ENCODE measurements around the gene RNF121. TPM values are rescaled to one million over a fixed set of nuclear protein-coding genes. Genes with fewer than 3 reads are reported as not detected.

The RNF121 gene
- total RNA-seq, 2 experiments from 2014 or later, result 29.9 to 32.8 TPM

GRCh38 chr11:72026090-72026489, 97.2 kb downstream of the RNF121 start:
- ATAC-seq (ENCODE audit: low read depth), result no peak
- H3K27ac Mint-ChIP-seq, result no peak overlapping the region
- H3K4me3 Mint-ChIP-seq, result no peak overlapping the region
- POLR2A ChIA-PET, result interaction anchor here (1.1 kb wide), 1 partner anchor 65 kb away, joined by 3 read pairs; no protein-coding TSS in a partner anchor
- peaks cover 21% of the 10 kb centered on the region for H3K36me3 Mint-ChIP-seq
- no peaks in the 10 kb centered on the region for H3K9me3 Mint-ChIP-seq
- H3K4me1 Mint-ChIP-seq, result peaks cover 29% of the 10 kb centered on the region
- H3K27me3 Mint-ChIP-seq, result no peaks in the 10 kb centered on the region
- no peak for DNase-seq

GRCh38 chr11:72030472-72031045, 101.7 kb downstream of the RNF121 start:
- H3K27me3 Mint-ChIP-seq, result no peaks in the 10 kb centered on the region
- H3K9me3 Mint-ChIP-seq, result no peaks in the 10 kb centered on the region
- DNase-seq, result no peak
- no peak overlapping the region for H3K27ac Mint-ChIP-seq
- ATAC-seq (ENCODE audit: low read depth), result no peak
- peaks cover 25% of the 10 kb centered on the region for H3K4me1 Mint-ChIP-seq
- POLR2A ChIA-PET, result interaction anchor here (1.1 kb wide), 1 partner anchor 10 kb away, joined by 3 read pairs; no protein-coding TSS in a partner anchor
- peaks cover 26% of the 10 kb centered on the region for H3K36me3 Mint-ChIP-seq
- H3K4me3 Mint-ChIP-seq, result no peak overlapping the region

GRCh38 chr11:72036687-72037086, 107.8 kb downstream of the RNF121 start:
- POLR2A ChIA-PET, result no interaction called here
- ATAC-seq (ENCODE audit: low read depth), result no peak
- no peak for DNase-seq
- peak overlapping the region; percentile 16 for H3K27ac Mint-ChIP-seq
- H3K36me3 Mint-ChIP-seq, result peaks cover 27% of the 10 kb centered on the region
- H3K4me3 Mint-ChIP-seq, result no peak overlapping the region
- peaks cover 10% of the 10 kb centered on the region for H3K4me1 Mint-ChIP-seq
- H3K27me3 Mint-ChIP-seq, result no peaks in the 10 kb centered on the region
- no peaks in the 10 kb centered on the region for H3K9me3 Mint-ChIP-seq

GRCh38 chr11:72037554-72038311, 108.9 kb downstream of the RNF121 start:
- H3K27ac Mint-ChIP-seq, result no peak overlapping the region
- POLR2A ChIA-PET, result interaction anchor here (1.2 to 3.3 kb wide), 2 partner anchors 9 to 17 kb away, joined by 4 to 10 read pairs; no protein-coding TSS in a partner anchor
- no peak overlapping the region for H3K4me3 Mint-ChIP-seq

GRCh38 chr11:72038491-72038890, 109.6 kb downstream of the RNF121 start:
- no peak for DNase-seq
- H3K9me3 Mint-ChIP-seq, result no peaks in the 10 kb centered on the region
- H3K36me3 Mint-ChIP-seq, result peaks cover 29% of the 10 kb centered on the region
- no peak overlapping the region for H3K4me3 Mint-ChIP-seq
- no peak for ATAC-seq (ENCODE audit: low read depth)
- POLR2A ChIA-PET, result interaction anchor here (1.0 to 3.3 kb wide), 5 partner anchors 10 to 395 kb away, joined by 3 to 13 read pairs (median 4); partner anchors contain the start of gene ANAPC15
- H3K27me3 Mint-ChIP-seq, result no peaks in the 10 kb centered on the region
- no peak overlapping the region for H3K27ac Mint-ChIP-seq
- H3K4me1 Mint-ChIP-seq, result peaks cover 22% of the 10 kb centered on the region

More at GRCh38 chr11:72037554-72038311, 108.9 kb downstream of the RNF121 start:
- ATAC-seq (ENCODE audit: low read depth) (no peak), DNase-seq (no peak)
- H3K36me3 Mint-ChIP-seq, result peaks cover 27% of the 10 kb centered on the region
- H3K4me1 Mint-ChIP-seq, result peaks cover 19% of the 10 kb centered on the region
- no peaks in the 10 kb centered on the region for H3K27me3 Mint-ChIP-seq
- no peaks in the 10 kb centered on the region for H3K9me3 Mint-ChIP-seq

GRCh38 chr11:72039031-72039855, 110.4 kb downstream of the RNF121 start:
- Mint-ChIP-seq H3K36me3 (peaks cover 26% of the 10 kb centered on the region), H3K4me3 (no peak overlapping the region), H3K27me3 (no peaks in the 10 kb centered on the region), H3K9me3 (no peaks in the 10 kb centered on the region), H3K27ac (no peak overlapping the region), H3K4me1 (peaks cover 25% of the 10 kb centered on the region)
- ATAC-seq (ENCODE audit: low read depth), result no peak
- POLR2A ChIA-PET, result interaction anchor here (1.0 to 3.3 kb wide), 8 partner anchors 11 to 394 kb away, joined by 3 to 13 read pairs (median 5); partner anchors contain the start of gene ANAPC15
- no peak for DNase-seq

- Mint-ChIP-seq H3K4me3 (no peak overlapping the region), H3K36me3 (peaks cover 25% of the 10 kb centered on the region), H3K27me3 (no peaks in the 10 kb centered on the region), H3K4me1 (peaks cover 27% of the 10 kb centered on the region), H3K27ac (no peak overlapping the region), H3K9me3 (no peaks in the 10 kb centered on the region)
- POLR2A ChIA-PET, result interaction anchor here (0.7 to 3.3 kb wide), 14 partner anchors 9 to 183 kb away, joined by 3 to 13 read pairs (median 3); partner anchors contain the start of gene ANAPC15
- ATAC-seq (ENCODE audit: low read depth) (no peak), DNase-seq (no peak)
Measured at GRCh38 chr11:72039856-72040401, 111.1 kb downstream of the RNF121 start.

GRCh38 chr11:72040491-72041363, 111.9 kb downstream of the RNF121 start:
- POLR2A ChIA-PET, result interaction anchor here (0.7 to 3.3 kb wide), 12 partner anchors 8 to 183 kb away, joined by 3 to 13 read pairs (median 3); partner anchors contain the start of gene ANAPC15
- Mint-ChIP-seq H3K36me3 (peaks cover 21% of the 10 kb centered on the region), H3K27me3 (no peaks in the 10 kb centered on the region), H3K9me3 (no peaks in the 10 kb centered on the region), H3K4me1 (peaks cover 29% of the 10 kb centered on the region), H3K4me3 (no peak overlapping the region), H3K27ac (no peak overlapping the region)
- ATAC-seq (ENCODE audit: low read depth) (peak; percentile 65), DNase-seq (peak; percentile 62)

- peaks cover 19% of the 10 kb centered on the region for H3K36me3 Mint-ChIP-seq
- peak; percentile 41 for ATAC-seq (ENCODE audit: low read depth)
- DNase-seq, result peak; percentile 59
- H3K4me1 Mint-ChIP-seq, result peaks cover 29% of the 10 kb centered on the region
- H3K27ac Mint-ChIP-seq, result no peak overlapping the region
- POLR2A ChIA-PET, result interaction anchor here (1.1 kb wide), 1 partner anchor 37 kb away, joined by 3 read pairs; no protein-coding TSS in a partner anchor
- no peaks in the 10 kb centered on the region for H3K27me3 Mint-ChIP-seq
- no peak overlapping the region for H3K4me3 Mint-ChIP-seq
- H3K9me3 Mint-ChIP-seq, result no peaks in the 10 kb centered on the region
Measured at GRCh38 chr11:72041364-72042063, 112.7 kb downstream of the RNF121 start.

GRCh38 chr11:72042064-72042745, 113.4 kb downstream of the RNF121 start:
- Mint-ChIP-seq H3K9me3 (no peaks in the 10 kb centered on the region), H3K27me3 (no peaks in the 10 kb centered on the region), H3K36me3 (peaks cover 12% of the 10 kb centered on the region), H3K27ac (no peak overlapping the region), H3K4me3 (no peak overlapping the region), H3K4me1 (peaks cover 23% of the 10 kb centered on the region)
- POLR2A ChIA-PET, result interaction anchor here (0.9 kb wide), 1 partner anchor 51 kb away, joined by 3 read pairs; no protein-coding TSS in a partner anchor
- no peak for ATAC-seq (ENCODE audit: low read depth)
- no peak for DNase-seq

GRCh38 chr11:72045849-72046248, 117.0 kb downstream of the RNF121 start:
- Mint-ChIP-seq H3K27ac (no peak overlapping the region), H3K36me3 (peaks cover 12% of the 10 kb centered on the region), H3K27me3 (no peaks in the 10 kb centered on the region), H3K9me3 (no peaks in the 10 kb centered on the region), H3K4me1 (peaks cover 24% of the 10 kb centered on the region), H3K4me3 (no peak overlapping the region)
- no peak for DNase-seq
- POLR2A ChIA-PET, result no interaction called here
- no peak for ATAC-seq (ENCODE audit: low read depth)

All from activated naive CD8-positive, alpha-beta T cell treated with anti-CD3 and anti-CD28 coated beads, Interleukin-2, amount 10 ng/mL, durations not matched to agents 7 days and 5 days (primary cell).